HG03066 (cell line): ENCODE results near the gene TSPYL6.
A peak's percentile ranks its signal among the peaks of the same experiment; 100 is the strongest.
"Not testable (repeated sequence)": the region's sequence is repeated elsewhere in the genome, so short reads cannot be mapped to it uniquely, and the experiment has no call there.

ENCODE experiments used
- ATAC-seq: cut with Tn5 transposase; IDR thresholded peaks from one replicate; pipeline ENCODE4 v1.9.1; 2021; ENCODE audit warnings: low read depth; ENCODE audit not compliant: unreplicated experiment

TSPYL6 gene

DNA sequence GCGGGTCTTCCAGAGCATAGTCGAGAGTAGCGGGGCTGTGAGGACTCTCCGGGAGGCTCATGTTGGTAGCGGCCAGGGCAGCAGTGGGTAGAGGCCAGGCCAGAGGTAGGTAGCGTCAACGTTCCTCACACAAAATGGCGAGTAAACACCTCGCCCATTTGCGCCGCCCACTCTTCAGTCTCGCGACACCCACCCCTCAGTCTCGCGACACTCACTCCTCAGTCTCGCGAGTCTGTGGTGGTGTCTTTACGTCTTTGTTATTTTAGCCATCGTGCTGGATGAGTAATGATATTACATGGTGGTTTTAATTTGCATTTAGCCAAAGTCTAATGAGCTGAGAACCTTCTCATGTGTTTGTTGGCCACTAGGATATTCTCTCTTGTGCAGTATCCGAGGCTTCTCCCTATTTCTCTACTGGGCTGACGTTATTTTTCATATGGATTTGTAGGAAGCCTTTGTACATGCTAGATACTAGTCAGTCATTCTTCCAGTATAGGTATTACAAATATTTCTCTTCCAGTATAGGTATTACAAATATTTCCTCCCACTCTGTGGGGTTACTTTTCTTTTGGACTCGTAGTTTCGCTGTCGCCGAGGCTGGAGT is at the start of gene TSPYL6:
TSS of gene TSPYL6 (minus strand) at position 139 of the 604 bp plus-strand sequence. CDS start at position 61, 78 bp downstream.
- ATAC-seq: no peak

DNA sequence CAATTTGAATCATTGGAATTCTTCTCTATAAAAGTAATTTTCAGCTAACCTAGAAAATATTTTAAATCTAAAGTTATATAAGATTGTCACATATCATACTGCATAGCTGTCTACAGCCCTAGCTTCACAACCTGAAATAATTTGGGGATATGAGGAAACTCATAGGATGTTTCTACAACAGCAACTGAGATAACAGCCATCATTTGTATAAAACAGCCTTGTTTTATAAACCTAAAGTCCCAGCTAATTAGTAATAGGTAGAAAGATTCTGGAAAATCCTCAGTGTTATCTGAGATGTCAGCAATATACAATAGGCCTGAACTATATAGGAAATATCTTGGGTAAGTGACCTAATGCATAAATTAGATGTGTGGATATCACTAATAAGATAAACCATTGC is 47.6 kb upstream of the TSPYL6 start:
- no peak for ATAC-seq

DNA sequence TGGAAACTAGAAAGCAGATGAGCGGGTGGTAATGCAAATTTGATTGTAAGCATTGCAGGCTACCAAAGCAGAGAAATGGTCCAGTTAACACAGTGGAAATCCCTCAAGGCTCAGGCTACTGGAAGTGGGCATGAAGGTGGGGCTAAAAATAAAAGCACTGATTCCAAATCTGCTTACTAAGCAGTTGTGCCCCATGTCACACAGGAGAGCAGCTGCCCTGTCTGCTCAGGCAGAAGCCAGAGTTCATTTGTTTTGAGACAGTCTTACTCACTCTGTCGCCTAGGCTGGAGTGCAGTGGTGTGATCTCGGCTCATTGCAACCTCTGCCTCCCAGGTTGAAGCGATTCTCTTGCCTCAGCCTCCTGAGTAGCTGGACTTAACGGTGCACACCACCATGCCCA is 42.5 kb upstream of the TSPYL6 start:
- no peak for ATAC-seq

DNA sequence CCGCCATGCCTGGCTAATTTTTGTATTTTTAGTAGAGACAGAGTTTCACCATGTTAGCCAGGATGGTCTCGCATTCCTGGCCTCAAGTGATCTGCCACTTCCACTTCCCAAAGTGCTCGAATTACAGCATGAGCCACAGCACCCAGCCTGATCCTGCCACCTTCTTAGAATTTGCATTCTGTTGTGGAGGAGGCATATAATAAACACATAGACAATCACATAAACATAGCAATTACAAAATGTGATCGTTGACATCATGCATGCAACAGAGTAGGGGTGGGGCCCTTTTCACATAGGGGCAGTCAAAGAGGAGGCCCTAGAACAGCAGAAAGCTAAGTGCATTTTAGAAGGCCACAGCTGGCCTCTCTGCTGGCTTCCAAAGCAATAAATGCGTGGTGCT is 39.9 kb upstream of the TSPYL6 start:
- ATAC-seq: no peak

DNA sequence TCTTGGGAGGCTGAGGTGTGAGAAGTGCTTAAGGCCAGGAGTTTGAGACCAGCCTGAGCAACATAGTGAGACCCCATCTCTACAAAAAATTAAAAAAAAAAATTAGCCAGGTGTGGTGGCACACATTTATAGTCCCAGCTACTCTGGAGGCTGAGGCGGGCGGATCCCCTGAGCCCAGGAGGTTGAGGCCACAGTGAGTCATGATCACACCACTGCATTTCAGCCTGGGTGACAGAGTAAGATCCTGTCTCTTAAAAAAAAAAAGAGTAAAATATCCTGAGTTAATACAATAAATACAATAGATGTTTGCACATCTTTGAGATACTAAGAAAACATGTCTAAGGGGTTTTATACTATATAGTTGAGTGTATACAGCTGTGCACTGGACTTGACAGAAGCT is 38.6 kb upstream of the TSPYL6 start:
- ATAC-seq: not testable (repeated sequence)

DNA sequence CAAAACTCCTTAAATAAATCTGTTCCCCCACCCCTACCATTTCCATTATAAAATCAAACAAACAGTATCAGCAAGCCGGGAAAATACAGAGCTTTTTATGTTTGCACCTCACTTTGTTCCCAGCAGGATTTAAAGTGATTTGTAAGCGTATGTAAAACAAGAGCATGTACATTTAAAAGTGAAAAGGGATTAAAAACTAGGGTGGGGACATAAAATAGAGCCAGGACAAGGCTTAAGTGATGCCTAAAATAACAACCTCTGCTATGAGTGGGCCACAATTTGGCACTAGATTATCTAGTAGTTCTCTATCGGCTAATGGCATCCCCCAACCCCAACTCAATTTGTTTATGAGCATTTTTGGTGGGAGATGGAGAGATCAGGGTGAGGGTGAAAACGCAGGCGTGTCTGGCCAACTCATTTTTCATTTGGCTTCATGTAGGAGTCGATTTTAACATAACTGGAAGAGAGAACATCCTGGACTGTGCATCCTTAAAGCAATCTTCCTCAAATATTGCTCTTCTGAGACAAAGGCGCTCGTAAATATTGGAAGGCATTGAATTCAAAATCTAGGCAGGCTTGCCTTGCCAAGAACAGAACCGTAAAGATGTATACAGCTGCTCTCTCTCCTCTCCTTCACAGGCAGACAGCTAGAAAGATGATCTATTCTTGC is 34.5 kb upstream of the TSPYL6 start:
- ATAC-seq: no peak

DNA sequence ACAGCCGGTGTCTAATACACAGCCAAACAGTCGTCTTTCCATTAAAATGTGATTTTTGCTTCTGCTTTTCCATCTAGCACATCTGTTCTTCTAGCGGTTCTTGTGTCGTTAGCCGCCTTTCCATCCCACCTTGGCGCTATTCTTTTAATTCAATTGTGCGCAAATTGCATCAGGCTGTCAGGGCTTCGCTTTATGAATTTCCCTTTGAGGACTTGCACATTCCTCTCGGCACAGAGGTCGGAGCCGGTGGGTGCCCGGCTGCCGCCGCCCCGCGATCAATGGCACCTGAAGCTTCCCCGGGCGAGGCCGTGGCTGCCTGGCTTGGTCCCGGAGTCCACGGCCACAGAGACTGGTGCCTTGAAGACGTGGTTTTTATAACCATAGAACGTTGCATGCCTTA is 33.9 kb upstream of the TSPYL6 start:
- ATAC-seq: no peak

DNA sequence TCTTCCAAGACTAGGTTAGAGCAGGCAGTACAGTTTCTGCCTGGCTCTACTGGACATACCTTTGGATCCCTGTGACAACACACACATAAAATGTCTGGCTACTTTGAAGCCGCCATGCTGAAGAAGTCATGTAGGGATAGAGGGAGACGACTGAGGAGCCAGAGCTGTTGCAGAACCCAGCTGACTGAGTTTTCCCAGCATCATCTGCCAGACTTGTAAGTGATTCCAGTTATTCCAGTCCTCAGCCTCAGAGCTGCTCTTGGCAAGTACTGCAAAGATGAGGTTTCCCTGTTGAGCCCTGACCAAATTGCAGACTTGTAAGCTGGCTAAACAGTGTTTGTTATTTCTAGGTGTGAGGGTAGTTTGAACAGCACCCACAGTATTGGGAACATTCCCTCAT is 31.5 kb upstream of the TSPYL6 start:
- no peak for ATAC-seq

DNA sequence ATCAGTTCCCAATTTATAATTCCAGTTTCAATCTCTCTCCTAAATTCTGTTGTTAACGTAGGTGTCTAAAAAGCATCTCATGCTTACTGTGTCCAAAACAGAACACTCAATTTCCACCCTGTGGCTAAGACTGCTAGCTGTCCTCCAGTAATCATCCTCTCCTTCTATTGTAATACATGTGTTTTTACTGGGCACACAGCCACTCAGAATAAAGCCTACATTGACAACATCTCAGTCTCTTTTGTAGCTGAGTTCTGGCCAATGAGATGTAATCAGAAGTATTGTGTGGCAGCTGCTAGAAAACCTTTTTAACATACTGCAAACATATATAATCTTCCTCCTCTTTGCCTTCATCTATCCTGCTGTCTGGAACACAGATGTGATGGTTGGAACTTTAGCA is 29.4 kb upstream of the TSPYL6 start:
- no peak for ATAC-seq

DNA sequence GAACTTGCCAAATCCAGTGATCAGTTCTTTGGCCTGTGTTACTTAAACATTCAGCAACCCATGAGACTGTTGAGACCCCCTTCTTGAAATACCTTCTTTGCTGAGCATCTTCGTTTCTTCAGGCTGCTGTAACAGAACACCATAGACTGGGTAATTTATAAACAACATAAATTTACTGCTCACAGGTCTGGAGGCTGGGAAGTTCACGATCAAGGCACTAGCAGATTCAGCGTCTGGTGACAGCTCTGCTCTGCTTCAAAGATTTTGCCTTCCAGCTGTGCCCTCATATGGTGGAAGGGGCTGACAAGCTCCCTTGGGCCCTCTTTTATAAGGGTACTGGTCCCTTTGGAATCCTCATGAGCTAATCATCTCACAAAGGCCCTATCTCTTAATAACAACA is 28.8 kb upstream of the TSPYL6 start:
- ATAC-seq: no peak

DNA sequence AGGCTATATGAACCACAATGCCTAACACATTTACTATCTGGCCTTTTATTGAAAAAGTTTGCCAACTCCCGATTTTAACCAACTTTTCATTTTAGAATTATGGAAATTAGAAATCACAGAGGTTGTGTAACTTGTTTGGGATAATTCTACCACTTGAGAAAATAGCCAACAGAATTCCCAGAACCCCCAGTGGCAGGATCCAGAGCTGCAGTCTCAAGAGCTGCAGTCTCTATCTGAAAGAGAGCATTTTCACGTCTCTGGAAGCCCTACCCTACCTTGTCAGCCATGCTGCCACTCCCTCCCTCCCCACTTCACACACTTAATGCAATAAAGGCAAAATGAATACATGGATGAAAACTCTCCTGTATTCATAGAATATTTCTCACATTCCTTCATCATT is 23.4 kb upstream of the TSPYL6 start:
- no peak for ATAC-seq

DNA sequence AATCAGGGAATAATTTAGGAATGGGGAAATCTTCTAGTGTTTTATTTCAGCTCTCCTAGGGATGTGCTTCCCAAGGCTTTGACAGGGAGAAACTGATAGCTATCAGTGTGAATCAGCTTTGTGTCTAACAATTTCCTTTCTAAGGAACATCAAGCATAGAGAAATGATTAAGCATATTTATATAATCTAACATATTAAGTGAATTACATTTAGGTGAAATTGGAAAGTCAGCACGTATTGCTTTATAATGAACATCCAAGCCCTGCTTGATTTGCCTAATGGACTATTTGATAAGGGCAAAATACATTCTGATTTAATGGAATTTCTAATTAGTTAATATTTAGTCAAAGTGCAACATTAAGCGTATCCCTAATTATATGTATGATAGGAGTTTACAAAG is 19.5 kb upstream of the TSPYL6 start:
- no peak for ATAC-seq

DNA sequence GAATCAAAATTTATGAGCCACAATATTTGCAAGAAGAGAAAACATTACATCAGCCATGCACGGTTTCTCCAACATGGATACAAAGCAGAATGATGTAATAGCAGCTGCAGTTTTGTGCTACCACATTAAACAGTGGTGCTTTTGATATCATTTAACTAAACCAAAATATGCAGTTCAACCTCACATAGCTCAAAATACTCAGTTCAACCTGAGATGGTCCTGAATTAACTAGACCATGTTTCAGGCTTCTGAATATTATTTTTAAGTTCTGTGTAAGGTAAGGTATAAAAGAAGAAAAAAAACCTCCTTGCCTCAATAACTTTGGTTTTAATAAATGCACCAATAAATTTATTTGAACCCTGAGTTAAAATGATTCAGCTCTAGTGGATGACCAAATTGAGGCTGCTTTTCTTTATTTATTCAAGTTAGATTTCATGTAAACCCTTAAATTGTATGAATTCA is 18.8 kb upstream of the TSPYL6 start:
- ATAC-seq: no peak

DNA sequence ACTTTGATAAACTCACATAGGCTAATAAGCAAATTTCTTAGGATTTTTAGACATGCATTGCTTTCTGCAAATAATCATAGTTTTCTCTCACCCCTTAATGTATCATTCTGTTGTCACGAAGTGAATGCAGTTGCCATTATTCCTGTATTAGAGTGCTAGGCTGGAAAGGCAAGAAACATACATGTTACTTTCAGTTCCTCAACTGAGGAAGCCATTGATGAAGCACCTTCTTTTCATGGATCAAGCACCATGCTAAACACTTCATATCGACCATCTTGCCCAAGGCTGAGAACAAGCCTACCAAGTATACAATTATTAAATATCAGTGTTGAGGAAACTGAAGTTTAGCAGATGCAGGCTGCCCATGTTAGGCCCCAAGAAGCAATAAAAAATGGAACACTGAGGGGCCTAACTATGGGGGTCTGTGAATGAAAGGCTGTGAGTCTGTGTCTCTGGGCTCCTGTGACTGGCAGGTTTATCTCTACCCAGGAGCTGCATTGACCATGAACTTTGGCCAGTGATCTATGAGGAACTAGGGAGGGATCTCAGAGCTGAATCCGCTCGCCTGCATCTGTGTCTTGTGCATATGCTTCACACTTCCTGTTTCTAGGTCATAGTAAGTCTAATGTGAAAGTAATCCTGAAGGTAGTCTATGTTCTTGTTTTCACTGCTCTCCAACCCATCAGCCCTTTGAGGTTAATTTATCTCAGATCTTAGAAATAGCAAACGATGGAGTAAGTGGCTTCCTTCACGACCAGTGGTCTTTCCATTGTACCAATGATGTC is 16.0 kb upstream of the TSPYL6 start:
- peak; percentile 97 for ATAC-seq

DNA sequence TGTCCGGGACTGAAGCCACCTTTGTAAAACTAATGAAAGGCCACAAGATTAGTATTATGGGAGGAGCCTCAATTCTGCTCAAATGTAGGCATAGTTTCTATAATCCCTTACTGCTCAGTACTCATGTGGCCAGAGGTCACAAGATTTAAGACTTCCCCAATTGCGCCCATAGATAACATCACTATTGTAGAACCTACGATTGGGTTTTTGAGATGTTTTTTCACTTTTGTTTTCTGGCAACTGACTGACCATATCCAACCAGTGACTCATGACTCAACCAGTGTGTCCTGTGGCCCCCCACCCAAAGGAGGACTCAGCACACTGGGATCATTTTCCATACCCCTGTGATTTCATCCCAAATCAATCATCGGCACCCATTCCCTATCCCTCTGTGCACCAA is 15.2 kb upstream of the TSPYL6 start:
- no peak for ATAC-seq

DNA sequence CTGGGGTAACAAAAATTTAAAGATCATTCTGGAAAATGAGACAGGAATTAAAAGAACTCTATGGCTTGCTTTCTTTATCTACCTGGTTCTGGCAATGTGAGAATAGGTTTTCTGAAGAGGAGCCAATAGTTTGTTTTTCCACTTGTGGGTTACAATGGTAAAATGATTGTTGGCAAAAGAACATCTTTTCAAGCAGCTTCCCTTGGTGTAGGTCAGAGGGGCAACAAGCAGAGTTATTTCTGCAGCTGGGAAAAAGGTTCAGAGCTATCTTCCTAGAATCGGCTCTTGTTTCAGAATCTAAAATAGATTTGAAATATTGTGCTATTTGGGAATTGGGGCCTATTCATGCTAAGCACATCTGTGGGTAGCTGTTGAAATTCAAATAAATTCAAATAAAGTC is 11.5 kb upstream of the TSPYL6 start:
- ATAC-seq: no peak

DNA sequence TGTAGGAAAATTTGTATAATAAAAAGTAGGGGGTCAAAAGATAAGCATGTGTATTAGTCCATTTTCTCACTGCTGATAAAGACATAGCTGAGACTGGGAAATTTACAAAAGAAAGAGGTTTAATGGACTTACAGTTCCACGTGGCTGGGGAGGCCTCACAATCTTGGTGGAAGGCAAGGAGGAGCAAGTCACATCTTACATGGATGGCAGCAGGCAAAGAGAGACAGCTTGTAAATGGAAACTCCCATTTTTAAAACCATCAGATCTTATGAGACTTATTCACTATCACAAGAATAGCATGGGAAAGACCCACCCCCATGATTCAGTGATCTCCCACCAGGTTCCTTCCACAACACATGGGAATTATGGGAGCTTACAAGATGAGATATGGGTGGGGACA is 9.1 kb upstream of the TSPYL6 start:
- ATAC-seq: not testable (repeated sequence)

DNA sequence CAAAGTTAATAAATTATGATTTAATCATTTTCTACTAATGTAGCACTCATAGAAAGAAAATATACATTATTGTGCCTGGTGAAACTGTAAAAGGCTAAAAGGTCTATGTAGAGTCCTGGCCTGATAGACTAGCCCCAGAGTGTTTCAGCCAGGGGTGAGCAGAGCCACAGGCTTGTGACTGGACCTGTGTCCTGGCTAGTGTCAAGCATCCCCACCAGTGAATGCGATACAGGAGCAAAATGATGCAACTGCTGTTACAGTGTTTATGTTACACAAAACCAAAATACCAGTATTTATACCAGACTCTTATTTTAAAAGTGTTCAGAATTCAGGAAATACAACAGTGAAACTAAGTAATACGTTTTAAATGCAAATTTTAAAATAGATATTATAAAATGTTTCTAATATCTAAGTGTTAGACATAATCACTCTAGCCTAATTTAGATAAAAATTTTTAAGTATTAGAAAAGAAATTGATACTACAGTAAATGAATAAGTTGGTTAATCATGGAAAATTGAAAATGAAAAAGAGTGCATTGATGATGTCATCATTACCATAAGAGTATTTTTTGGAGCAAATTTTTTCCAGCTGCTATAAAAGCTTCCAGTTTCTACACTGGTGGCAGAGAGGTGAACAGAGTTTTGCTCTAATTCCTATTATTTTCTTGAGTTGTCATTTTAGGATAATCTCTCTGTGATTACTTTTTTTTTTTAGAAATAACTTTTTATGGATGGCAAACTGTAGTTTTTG is 6.2 kb upstream of the TSPYL6 start:
- no peak for ATAC-seq

DNA sequence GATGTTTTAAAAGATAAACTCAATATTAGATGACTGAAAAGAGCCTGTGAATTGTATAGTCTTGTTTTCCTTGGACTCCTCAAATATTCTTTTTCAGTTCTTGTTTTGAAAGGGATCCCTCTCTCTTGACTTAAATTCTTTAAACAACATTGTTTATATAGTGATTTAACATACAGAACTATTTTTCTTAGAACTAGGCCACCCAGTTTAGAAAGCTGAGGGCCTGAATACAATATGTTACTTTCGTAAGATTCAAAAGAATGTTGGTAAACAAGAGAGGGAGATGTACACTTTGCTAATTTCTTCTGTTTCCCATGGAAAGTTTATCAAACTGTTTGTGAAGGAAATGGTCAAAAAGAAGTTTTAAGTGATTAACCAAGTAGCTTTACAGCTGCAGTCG is 5.5 kb upstream of the TSPYL6 start:
- ATAC-seq: no peak

DNA sequence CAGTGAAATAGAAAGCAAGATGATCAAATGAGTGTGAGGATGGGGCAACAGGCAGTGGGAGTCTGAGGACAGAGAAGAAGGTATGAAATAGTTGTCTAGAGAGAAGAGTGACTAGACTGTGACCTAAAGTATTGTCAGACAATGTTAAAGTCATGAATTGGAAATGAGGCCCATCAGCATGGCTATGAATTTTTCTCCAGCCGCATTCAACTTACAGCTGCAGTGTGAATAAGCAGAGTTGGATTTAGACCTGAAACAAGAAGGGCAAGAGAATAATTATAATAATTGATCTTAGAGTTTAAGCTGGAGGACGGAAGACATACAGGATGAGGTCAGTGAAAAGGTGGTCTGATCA is 4.2 kb upstream of the TSPYL6 start:
- no peak for ATAC-seq
